IPS-18c (cell line): ENCODE measurements around the gene PARK7.
"Not testable (repeated sequence)": the region's sequence is repeated elsewhere in the genome, so short reads cannot be mapped to it uniquely, and the experiment has no call there.

Experiments
- H3K4me3 ChIP-seq: 2 replicates; pipeline ENCODE4 v1.7.0; 2013; ENCODE audit warnings: low read depth, mild to moderate bottlenecking, low read length, moderate library complexity; ENCODE audit not compliant: insufficient read depth
- H3K9me3 ChIP-seq: one replicate; pipeline ENCODE4 v1.6.1; 2013; ENCODE audit warnings: mild to moderate bottlenecking, low read length, moderate library complexity; ENCODE audit not compliant: control insufficient read depth, insufficient read depth

PARK7 gene

DNA sequence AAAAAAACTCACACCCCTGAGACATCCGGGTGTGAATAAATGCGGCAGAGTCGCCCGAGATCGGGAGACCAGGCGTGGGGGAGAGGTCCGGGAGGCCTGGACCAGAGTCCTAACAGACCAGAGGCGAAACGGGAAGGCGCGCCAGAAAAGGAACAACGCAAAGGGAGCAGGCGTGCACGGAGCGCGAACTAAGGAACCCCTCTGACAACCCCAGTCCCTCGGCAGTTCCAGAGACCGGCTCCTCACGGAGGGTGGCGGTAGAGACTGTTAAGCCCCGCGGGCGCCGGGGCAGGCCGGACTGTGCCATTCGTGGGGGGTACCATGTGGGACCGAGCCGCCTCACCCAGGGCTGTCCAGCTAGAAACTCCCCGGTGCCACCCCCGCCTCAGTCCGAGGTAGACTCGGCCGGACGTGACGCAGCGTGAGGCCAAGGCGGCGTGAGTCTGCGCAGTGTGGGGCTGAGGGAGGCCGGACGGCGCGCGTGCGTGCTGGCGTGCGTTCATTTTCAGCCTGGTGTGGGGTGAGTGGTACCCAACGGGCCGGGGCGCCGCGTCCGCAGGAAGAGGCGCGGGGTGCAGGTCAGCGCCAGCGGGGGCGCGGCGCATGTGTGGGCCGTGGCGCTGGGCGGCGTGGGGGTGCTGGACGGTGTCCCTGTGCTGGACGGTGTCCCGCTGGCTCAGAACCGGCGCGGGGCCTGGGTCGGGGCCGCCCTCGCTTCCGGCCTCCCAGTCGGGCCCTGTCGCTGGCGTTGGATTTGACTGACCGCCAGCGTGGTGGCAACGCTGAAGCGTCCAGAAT lies at the start of gene PARK7:
PARK7 (plus strand) TSS at position 496 of the 798 bp plus-strand sequence. CDS start 1,075 bp downstream, outside the sequence.
- Histone ChIP-seq H3K4me3 (peak within 1 kb of the TSS; percentile 73), H3K9me3 (no peaks in the 10 kb centered on the region)

DNA sequence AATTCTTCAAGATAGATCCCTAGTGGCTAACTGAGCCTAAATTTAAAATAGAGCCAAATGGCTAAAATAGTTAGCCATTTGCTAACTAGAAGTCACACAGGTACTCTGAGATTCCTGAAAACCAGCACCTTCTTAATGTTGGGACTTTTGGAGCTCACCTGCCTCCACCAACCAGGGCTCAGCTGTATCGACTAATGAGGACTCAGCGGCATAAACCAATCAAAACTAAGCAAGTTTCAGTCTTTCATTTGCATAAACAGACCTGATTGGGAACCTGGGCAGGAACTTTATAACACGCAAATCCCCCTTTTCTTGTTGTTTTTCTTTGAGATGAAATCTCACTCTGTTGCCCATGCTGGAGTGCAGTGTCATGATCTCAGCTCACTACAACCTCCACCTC lies 49.4 kb upstream of the PARK7 start:
- Histone ChIP-seq H3K4me3 (no peak overlapping the region), H3K9me3 (no peaks in the 10 kb centered on the region)

DNA sequence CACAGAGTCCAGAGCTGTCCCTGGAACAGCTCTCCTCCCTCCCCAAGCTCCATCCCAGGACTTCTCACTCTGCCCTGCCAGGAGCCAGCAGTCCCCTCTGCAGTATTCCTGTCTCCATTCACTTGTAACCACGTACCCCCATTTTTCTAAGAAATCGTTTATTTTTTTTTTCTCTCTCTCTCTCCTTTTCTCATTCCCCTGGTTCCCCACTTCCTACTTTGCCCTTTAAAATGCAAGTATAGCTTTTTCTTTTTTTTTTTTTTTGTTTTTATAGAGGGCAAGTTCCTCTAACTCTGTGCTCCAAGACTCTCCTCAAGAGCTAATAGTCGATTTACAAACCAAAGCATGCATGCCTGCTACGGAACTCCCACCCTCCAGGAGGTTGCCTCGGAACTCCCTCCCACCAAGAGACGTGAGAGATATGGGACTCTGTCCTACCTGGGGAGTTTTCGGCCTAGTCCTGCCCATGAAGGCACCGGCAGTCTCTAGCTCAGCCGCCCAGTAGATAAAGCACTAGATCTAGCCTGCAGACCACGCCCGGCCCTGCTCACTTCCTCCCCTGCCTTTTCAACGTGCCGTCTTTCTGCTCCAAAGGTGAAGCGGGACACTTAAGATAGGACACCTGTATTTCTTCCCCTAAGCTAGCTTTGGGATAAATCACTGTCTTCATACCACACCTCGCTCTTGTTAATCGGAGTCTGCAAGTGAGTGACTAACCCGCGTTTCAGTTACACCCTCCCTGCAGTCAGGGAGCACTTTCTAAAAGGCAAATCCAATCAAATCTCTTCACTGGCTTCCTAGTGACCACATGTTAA lies 48.6 kb upstream of the PARK7 start:
- Histone ChIP-seq H3K9me3 (no peaks in the 10 kb centered on the region), H3K4me3 (no peak overlapping the region; the same call in 1 of the 2 replicates)

DNA sequence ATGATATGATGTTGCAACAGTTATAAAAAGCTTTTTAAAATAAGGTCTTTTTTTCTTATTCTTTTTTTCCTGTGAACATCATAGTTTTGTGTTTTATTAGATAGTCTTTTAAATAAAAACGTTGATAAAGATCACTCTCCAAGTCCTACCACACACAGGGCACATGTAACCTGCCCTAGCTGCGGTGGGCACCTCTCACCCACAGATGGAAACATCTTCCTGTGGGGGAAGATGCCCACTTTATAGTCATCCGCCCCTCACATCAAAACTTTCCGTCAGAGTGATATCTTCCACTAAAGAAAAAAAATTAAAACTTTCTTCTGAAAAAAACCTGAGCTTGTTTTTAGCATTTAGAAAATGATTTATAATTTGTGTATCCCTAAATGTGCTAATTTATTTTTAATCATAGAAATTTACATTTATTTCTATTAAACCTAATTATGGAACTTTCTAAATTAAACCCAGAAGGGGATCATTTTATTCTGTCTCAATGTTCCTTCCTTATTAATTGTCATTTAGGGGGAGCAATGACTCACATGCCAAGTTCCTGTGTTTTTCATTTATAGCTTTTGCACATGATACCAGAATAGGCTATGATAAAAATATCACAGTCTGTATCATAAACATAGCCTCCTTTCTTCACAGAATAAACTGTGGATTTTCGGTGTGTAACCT lies 45.5 kb upstream of the PARK7 start:
- Histone ChIP-seq H3K9me3 (no peaks in the 10 kb centered on the region), H3K4me3 (no peak overlapping the region)

DNA sequence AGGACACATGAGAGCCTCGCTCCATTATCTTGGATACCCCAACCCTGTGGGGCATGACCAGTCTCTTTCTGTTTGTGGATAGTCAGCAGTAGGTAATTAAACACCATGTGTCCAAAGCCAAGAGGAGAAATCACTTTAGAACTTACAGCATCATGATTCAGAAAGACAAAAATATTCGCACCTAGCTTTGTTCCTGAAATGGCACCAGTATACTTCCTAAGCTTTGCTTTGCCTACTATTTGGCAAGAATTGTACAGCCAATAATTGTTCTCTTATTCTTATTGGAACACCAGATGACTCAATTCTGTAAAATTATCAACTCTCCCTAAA lies 45.0 kb upstream of the PARK7 start:
- no peaks in the 10 kb centered on the region for H3K9me3 ChIP-seq
- H3K4me3 ChIP-seq, result no peak overlapping the region

DNA sequence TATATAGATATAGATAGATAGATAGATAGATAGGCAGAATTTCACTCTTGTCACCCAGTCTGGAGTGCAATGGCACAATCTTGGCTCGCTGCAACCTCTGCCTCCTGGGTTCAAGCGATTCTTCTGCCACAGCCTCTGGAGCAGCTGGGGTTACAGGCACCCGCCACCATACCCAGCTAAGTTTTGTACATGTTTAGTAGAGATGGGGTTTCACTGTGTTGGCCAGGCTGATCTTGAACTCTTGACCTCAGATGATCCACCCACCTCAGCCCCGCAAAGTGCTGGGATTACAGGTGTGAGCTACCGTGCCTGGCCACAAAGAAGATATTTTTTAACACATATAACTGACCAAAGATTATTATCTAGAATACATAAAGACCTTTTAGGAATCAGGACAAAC lies 43.5 kb upstream of the PARK7 start:
- not testable (repeated sequence) for H3K9me3 ChIP-seq, H3K4me3 ChIP-seq

DNA sequence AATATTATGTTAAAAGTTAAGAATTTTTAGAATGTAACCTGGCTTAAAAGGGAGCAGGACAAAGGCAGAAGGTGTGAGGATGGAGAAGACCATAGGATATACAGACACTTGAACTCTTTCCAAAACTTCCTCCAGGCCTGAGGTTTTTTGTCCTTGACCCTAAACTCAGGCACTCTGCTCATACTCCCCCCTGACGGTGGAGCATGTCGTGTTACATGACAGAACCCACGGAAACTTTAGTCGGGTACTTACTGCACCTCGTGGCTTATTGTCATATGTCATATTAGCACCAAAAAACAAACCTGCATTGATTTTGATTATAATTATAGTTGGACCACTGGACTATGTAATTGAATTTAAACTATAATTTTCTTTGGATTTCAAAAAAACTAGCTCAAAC lies 41.6 kb upstream of the PARK7 start:
- H3K4me3 ChIP-seq, result no peak overlapping the region
- no peaks in the 10 kb centered on the region for H3K9me3 ChIP-seq

DNA sequence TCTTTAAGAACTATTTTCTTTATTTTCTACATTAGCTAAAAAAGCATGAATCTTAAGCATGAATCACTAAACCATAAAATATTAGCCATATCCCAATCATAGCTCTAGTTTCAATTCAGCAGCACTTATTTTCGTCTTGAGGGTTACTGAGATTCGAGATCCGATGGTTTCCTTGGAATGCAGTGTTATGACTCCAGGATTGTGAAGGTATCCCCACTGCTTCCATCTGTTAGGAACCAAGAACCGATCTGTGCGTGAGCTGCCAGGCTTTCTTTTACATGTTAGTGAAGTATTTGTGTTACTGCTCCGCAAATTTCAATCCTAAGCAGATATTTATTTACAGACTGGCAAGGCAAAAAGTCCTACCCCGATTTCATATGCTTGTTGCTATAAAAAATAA lies 39.7 kb upstream of the PARK7 start:
- Histone ChIP-seq H3K9me3 (no peaks in the 10 kb centered on the region), H3K4me3 (no peak overlapping the region)

DNA sequence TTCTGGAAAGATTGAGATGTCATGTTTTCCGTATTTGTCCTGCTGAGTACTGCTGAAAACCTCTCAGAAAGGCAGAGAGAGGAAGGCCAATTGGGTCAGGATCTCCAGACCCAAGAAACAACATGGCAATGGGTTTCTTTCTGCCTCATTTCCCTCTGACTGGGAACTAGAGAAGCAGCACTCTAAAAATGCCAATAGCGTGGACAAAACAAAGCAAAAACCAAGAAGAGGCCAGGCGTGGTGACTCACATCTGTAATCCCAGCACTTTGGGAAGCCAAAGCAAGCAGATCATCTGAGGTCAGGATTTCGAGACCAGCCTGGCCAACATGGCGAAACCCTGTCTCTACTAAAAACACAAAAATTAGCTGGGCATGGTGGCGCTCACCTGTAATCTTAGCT lies 39.2 kb upstream of the PARK7 start:
- Histone ChIP-seq H3K9me3 (no peaks in the 10 kb centered on the region), H3K4me3 (no peak overlapping the region)

DNA sequence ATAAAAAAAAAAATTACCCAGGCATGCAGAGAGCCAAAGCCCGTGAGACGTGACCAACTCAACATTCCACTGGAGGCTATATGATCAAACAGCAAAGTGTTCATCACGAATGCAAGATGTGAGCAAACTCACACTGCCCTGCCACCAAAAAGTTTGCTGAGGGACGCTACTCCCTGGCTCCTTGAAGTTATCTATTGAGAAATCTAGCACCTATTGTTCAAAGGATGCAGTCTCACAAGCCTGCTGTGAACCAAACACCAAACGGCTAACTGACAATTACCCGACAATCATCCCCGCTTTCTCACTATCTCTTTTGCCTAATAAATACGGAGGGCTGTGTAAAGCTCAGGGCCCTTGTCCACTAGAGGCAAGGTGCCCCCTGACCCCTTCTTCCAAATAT lies 34.5 kb upstream of the PARK7 start:
- H3K9me3 ChIP-seq, result not testable (repeated sequence)

DNA sequence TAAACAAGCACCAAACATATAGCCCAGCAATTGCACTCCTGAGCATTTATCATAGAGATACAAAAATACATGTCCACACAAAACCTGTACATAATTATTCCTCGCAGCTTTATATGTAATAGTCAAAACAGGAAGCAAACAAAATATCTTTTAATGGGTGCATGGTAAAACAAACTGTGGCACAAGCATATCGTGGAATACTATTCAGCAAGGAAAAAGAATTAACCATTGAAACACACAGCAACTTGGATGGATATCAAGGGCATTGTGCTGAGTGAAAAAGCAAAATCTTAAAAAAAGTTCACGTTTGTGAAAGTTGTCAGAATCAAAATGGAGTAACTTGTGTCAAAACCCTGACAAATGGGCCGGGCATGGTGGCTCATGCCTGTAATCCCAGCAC lies 33.3 kb upstream of the PARK7 start:
- Histone ChIP-seq H3K4me3 (no peak overlapping the region), H3K9me3 (no peaks in the 10 kb centered on the region)

More for the DNA sequence above, 34.5 kb upstream of the PARK7 start:
- H3K4me3 ChIP-seq, result not testable (repeated sequence)

DNA sequence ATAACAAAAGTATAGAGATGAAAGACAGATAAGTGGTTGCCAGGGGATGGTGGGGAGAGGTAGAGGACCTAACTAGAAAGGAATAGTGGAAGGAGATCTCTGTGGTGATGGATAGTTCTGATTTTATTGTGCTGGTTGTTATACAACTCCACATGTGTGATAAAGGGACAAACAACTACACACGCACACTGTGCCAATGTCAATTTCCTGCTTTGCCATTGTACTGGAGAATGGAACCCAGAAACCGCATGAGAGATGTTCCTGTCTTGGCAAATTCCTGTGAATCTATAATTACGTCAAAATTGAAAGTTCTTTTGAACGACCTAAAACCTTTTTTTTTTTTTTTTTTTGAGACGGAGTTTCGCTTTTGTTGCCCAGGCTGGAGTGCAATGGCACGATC lies 31.9 kb upstream of the PARK7 start:
- H3K9me3 ChIP-seq, result no peaks in the 10 kb centered on the region
- no peak overlapping the region for H3K4me3 ChIP-seq

DNA sequence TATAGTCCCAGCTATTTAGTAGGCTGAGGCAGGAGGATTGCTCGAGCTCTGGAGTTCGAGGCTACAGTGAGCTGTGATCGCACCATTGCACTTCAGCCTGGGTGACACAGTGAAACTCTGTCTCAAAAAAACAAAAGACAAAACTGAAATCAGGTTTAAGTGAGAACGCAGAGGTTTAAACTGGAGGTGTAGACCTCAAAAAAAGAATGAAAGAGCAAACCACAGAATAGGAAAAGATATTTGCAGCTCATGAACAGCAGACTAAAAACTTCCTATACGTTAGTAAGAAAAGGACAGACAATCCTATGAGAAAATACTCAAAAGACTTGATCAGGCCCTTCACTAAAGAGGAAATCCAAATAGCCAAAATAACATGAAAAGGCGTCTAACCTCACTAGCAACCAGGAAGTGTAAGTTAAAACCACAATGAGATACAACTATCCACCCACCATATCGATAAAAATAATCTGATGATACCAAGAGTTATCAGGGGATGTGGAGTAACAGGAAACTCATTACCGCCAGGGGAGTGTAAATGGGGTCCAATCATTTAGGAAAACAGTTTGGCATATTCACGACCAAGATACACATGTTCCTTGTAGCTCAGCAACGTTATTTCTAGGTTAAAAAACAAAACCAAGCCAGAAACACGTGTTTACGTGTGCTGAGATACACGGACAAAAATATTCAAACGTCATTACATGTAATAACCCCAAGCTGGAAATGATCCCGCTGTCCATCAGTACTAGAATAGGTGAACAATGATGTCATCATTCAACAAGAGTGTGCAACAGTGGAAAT lies 30.7 kb upstream of the PARK7 start:
- Histone ChIP-seq H3K9me3 (no peaks in the 10 kb centered on the region), H3K4me3 (no peak overlapping the region)

DNA sequence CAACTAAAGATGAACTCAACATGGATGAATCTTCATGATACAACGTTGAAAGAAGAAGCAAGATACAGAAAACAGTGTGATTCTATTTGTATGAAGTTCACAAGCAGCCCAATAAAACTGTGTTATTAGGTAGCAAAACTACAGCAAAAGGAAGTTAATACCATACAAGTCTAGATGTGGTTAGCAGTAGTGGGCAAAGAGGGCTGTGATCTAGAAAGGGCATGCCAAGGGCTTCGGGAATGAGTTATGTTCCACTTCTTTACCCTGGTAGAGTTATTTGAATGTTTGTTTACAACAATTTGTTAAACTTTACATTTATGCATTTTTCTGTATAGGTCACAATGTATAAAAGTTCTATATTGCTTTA lies 30.1 kb upstream of the PARK7 start:
- no peak overlapping the region for H3K4me3 ChIP-seq
- H3K9me3 ChIP-seq, result no peaks in the 10 kb centered on the region

DNA sequence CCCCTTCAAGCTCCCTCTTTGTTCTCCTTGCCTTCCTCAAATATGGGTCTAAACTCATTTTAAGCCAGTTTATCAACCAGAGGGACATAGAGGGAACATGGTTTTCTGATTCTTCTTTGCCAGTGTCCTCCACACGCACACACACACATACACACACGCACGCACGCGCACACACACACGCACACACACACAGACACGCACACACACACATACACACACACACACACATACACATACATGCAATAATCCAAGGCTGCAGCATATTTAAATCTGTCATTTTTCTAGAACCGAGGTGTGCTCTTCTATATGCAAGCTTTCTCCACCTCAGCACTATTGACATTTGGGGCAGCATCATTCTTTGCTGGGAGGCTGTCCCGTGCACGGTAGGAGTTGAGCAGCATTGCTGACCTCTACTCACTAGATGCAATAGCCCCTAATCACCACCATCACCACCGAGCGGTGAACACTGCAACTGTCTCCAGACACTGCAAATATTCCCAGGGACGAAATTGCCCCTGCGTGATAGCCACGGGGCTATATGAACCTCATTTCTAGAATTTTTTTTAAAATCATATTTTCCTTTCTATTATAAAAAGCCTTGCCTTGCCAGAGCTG lies 28.9 kb upstream of the PARK7 start:
- H3K4me3 ChIP-seq, result no peak overlapping the region

DNA sequence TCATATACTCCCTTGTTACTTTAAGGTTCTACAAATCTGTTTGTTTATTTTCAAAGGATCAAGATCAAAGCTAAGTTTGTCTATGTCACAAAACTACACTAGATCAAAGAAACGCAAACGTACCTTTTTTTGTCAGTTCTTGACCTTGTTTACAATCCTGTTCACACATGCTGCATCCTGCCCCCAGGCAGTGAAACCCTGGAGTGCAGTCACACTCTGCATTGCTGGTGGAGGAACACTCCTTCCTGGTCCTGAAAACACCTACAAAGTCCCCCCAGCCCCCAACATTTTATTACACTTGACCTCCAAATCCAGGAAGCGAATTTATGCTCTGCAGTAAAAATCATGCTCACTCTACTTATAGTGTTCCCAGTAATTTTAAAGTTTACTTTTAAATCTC lies 23.4 kb upstream of the PARK7 start:
- no peaks in the 10 kb centered on the region for H3K9me3 ChIP-seq

More for the DNA sequence above, 28.9 kb upstream of the PARK7 start:
- no peaks in the 10 kb centered on the region for H3K9me3 ChIP-seq

DNA sequence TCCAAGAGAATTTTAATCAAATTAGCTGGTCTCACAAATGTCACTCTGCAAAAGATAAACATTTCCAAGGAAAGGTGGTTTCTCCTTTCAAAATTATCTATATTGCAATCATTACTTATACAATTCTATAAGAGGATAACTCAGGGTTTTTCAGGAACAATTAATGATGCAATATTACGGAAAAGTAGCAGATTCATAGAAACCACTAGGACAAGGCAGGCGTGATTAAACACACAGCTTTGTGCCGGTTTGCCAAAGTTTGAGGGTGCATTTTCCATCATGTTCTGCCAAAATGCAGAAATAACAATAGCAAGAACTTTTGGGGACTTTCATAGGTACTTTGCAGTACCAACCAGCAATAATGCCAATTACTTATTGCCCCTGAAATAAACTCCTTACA lies 21.5 kb upstream of the PARK7 start:
- Histone ChIP-seq H3K4me3 (no peak overlapping the region), H3K9me3 (no peaks in the 10 kb centered on the region)

More for the DNA sequence above, 23.4 kb upstream of the PARK7 start:
- no peak overlapping the region for H3K4me3 ChIP-seq
